GM13977 (cell line): ENCODE measurements around the gene GARIN5B.

Source experiments
- DNase-seq: peaks from one replicate; pipeline ENCODE4 v3.0.0; 2012; ENCODE audit warnings: low spot score
- CTCF ChIP-seq: IDR thresholded peaks from 2 replicates; pipeline ENCODE4 v1.5.1; 2012; ENCODE audit warnings: mild to moderate bottlenecking, control low read depth; ENCODE audit not compliant: insufficient read depth; ENCODE audit errors: extremely low read depth, missing control alignments
- in situ Hi-C: fragments of 300-500 bp; cut with MboI; formaldehyde crosslinking; loops from one replicate; pipeline ENCODE4 v1.12.0; 2022; ENCODE audit warnings: low sequenced_read_pairs, low pct_unique_long_range_greater_than_20kb, mixed read lengths, inconsistent platforms; ENCODE audit not compliant: unreplicated experiment

GARIN5B gene

GRCh38 chr19:55360902-55361301, 2.2 kb downstream of the GARIN5B start:
- in situ Hi-C loops, result no loop called here
- TF ChIP-seq CTCF, result no peak
- DNase-seq, result no peak

- DNase-seq, result no peak
Observed at GRCh38 chr19:55358943-55359908, 3.8 kb downstream of the GARIN5B start.

GRCh38 chr19:55358493-55358892, 4.6 kb downstream of the GARIN5B start:
- TF ChIP-seq CTCF, result no peak
- in situ Hi-C loops, result no loop called here
- no peak for DNase-seq

More at GRCh38 chr19:55358943-55359908, 3.8 kb downstream of the GARIN5B start:
- in situ Hi-C loops, result no loop called here
- no peak for TF ChIP-seq CTCF

- TF ChIP-seq CTCF, result no peak
- in situ Hi-C loops, result no loop called here
- DNase-seq, result no peak
Observed at GRCh38 chr19:55355213-55355821, 7.7 kb downstream of the GARIN5B start.

GRCh38 chr19:55354698-55355212, 8.3 kb downstream of the GARIN5B start, which contains the start of gene COX6B2:
Gene COX6B2, minus strand, starts transcription at chr19:55354719. Its CDS starts 198 bp downstream, at chr19:55354521.
- DNase-seq, result no peak
- TF ChIP-seq CTCF, result no peak
- in situ Hi-C loops, result no loop called here

- no peak for TF ChIP-seq CTCF
- in situ Hi-C loops, result no loop called here
- peak; percentile 94 for DNase-seq
Observed at GRCh38 chr19:55353803-55354697, 9.0 kb downstream of the GARIN5B start.
